Activated T-cell treated with anti-CD3 and anti-CD28 coated beads, Interleukin-2, amount 50 U/mL, for 72 hours (primary cell): ENCODE data around the gene SHKBP1. TPM values are rescaled to one million over a fixed set of nuclear protein-coding genes. Genes with fewer than 3 reads are reported as not detected.
A peak's percentile ranks its signal among the peaks of the same experiment; 100 is the strongest.

Experiments
- ATAC-seq, 2 donors: fragments of 150-1000 bp; cut with Tn5 transposase; replicated peaks in 1 of 2; 2 replicates each; pipeline ENCODE4 v1.10.0; 2021; ENCODE audit warnings: moderate library complexity in 2 of 2, mild to moderate bottlenecking in 1 of 2
- DNase-seq, 2 donors: peaks; one replicate each; pipeline ENCODE4 v3.0.0; 2021 to 2022; ENCODE audit warnings: mixed read lengths in 1 of 2
- H3K27ac Mint-ChIP-seq: one replicate; pipeline ENCODE4 v1.8.0; 2022; ENCODE audit warnings: mild to moderate bottlenecking, moderate library complexity, mixed read lengths
- H3K27me3 Mint-ChIP-seq: one replicate; pipeline ENCODE4 v1.8.0; 2022; ENCODE audit warnings: low read depth, mixed read lengths
- H3K36me3 Mint-ChIP-seq, 2 donors: one replicate each; pipeline ENCODE4 v1.8.0; 2022; ENCODE audit warnings: mixed read lengths in 2 of 2, mild to moderate bottlenecking in 1 of 2; ENCODE audit not compliant: insufficient read depth in 2 of 2
- H3K4me1 Mint-ChIP-seq: one replicate; pipeline ENCODE4 v1.8.0; 2022; ENCODE audit warnings: low read depth, mixed read lengths
- H3K4me3 Mint-ChIP-seq, 2 donors: one replicate each; pipeline ENCODE4 v1.8.0; 2022; ENCODE audit warnings: mild to moderate bottlenecking in 2 of 2, mixed read lengths in 2 of 2, moderate library complexity in 2 of 2
- H3K9me3 Mint-ChIP-seq, 2 donors: one replicate each; pipeline ENCODE4 v1.8.0; 2022; ENCODE audit warnings: mixed read lengths in 2 of 2
- total RNA-seq, 2 donors: library from RNA; stranded (reverse); gene quantifications; one replicate each; pipeline ENCODE4 v1.2.3, GENCODE V29; 2022

SHKBP1 gene
- total RNA-seq, 2 donors from 2014 or later: 145 to 152 TPM

- peak; percentile 52 to 69 for ATAC-seq
- H3K27ac Mint-ChIP-seq: no peak overlapping the region
Measured at GRCh38 chr19:40592170-40592569, 15.5 kb downstream of the SHKBP1 start.

GRCh38 chr19:40594255-40594654 is 17.6 kb downstream of the SHKBP1 start:
- Mint-ChIP-seq H3K9me3 (no peaks in the 10 kb centered on the region), H3K4me3 (no peak overlapping the region), H3K4me1 (peaks cover 28% of the 10 kb centered on the region), H3K27me3 (peaks cover 18% of the 10 kb centered on the region), H3K27ac (no peak overlapping the region), H3K36me3 (no peaks in the 10 kb centered on the region)
- no peak for DNase-seq
- ATAC-seq: no peak

More at GRCh38 chr19:40592170-40592569, 15.5 kb downstream of the SHKBP1 start:
- peaks cover under 1% of the 10 kb centered on the region for H3K27me3 Mint-ChIP-seq
- peaks cover 12% of the 10 kb centered on the region for H3K4me1 Mint-ChIP-seq
- H3K36me3 Mint-ChIP-seq: peaks cover 0 to 4% of the 10 kb centered on the region in 2 donors
- no peaks in the 10 kb centered on the region for H3K9me3 Mint-ChIP-seq
- no peak for DNase-seq
- no peak overlapping the region for H3K4me3 Mint-ChIP-seq

GRCh38 chr19:40594657-40595091 is 18.0 kb downstream of the SHKBP1 start:
- ATAC-seq (peak in 1 of 2 donors; percentile 14), DNase-seq (no peak)
- H3K9me3 Mint-ChIP-seq: no peaks in the 10 kb centered on the region
- no peaks in the 10 kb centered on the region for H3K36me3 Mint-ChIP-seq
- H3K4me1 Mint-ChIP-seq: peaks cover 32% of the 10 kb centered on the region
- H3K27ac Mint-ChIP-seq: no peak overlapping the region
- H3K27me3 Mint-ChIP-seq: peaks cover 22% of the 10 kb centered on the region
- peak overlapping the region; percentile 2 to 40 for H3K4me3 Mint-ChIP-seq

GRCh38 chr19:40596608-40597328 is 20.1 kb downstream of the SHKBP1 start:
- Mint-ChIP-seq H3K4me1 (peaks cover 42% of the 10 kb centered on the region), H3K4me3 (peak overlapping the region; percentile 49 to 56), H3K27ac (no peak overlapping the region), H3K9me3 (no peaks in the 10 kb centered on the region), H3K36me3 (no peaks in the 10 kb centered on the region), H3K27me3 (peaks cover 35% of the 10 kb centered on the region)
- peak in 1 of 2 donors; percentile 51 for DNase-seq
- peak; percentile 14 to 33 for ATAC-seq

- no peaks in the 10 kb centered on the region for H3K9me3 Mint-ChIP-seq
- peak overlapping the region; percentile 78 to 81 for H3K4me3 Mint-ChIP-seq
- H3K4me1 Mint-ChIP-seq: peaks cover 45% of the 10 kb centered on the region
- peaks cover 35% of the 10 kb centered on the region for H3K27me3 Mint-ChIP-seq
- no peaks in the 10 kb centered on the region for H3K36me3 Mint-ChIP-seq
- no peak for DNase-seq
- no peak overlapping the region for H3K27ac Mint-ChIP-seq
- no peak for ATAC-seq
Measured at GRCh38 chr19:40597329-40597838, 20.7 kb downstream of the SHKBP1 start.

GRCh38 chr19:40598121-40598917 is 21.6 kb downstream of the SHKBP1 start:
- ATAC-seq: peak; percentile 57 to 64
- Mint-ChIP-seq H3K27ac (no peak overlapping the region), H3K9me3 (no peaks in the 10 kb centered on the region), H3K4me1 (peaks cover 55% of the 10 kb centered on the region), H3K4me3 (peak overlapping the region; percentile 62 to 67), H3K36me3 (no peaks in the 10 kb centered on the region), H3K27me3 (peaks cover 41% of the 10 kb centered on the region)
- peak; percentile 85 to 91 for DNase-seq

GRCh38 chr19:40598918-40599307 is 22.2 kb downstream of the SHKBP1 start:
- H3K4me1 Mint-ChIP-seq: peaks cover 61% of the 10 kb centered on the region
- peak overlapping the region; percentile 35 to 62 for H3K4me3 Mint-ChIP-seq
- ATAC-seq: no peak
- H3K9me3 Mint-ChIP-seq: no peaks in the 10 kb centered on the region
- no peak for DNase-seq
- no peaks in the 10 kb centered on the region for H3K36me3 Mint-ChIP-seq
- no peak overlapping the region for H3K27ac Mint-ChIP-seq
- peaks cover 44% of the 10 kb centered on the region for H3K27me3 Mint-ChIP-seq

GRCh38 chr19:40599331-40599901 is 22.7 kb downstream of the SHKBP1 start:
- no peak for ATAC-seq
- Mint-ChIP-seq H3K27ac (no peak overlapping the region), H3K4me1 (peaks cover 61% of the 10 kb centered on the region), H3K27me3 (peaks cover 48% of the 10 kb centered on the region), H3K36me3 (no peaks in the 10 kb centered on the region), H3K9me3 (no peaks in the 10 kb centered on the region), H3K4me3 (peak overlapping the region; percentile 46 to 62)
- DNase-seq: peak in 1 of 2 donors; percentile 21

GRCh38 chr19:40599902-40600569 is 23.4 kb downstream of the SHKBP1 start:
- H3K27me3 Mint-ChIP-seq: peaks cover 48% of the 10 kb centered on the region
- H3K36me3 Mint-ChIP-seq: no peaks in the 10 kb centered on the region
- no peaks in the 10 kb centered on the region for H3K9me3 Mint-ChIP-seq
- H3K27ac Mint-ChIP-seq: no peak overlapping the region
- H3K4me3 Mint-ChIP-seq: peak overlapping the region; percentile 52 to 71
- DNase-seq (no peak), ATAC-seq (no peak)
- H3K4me1 Mint-ChIP-seq: peaks cover 61% of the 10 kb centered on the region

GRCh38 chr19:40600570-40601133 is 24.0 kb downstream of the SHKBP1 start:
- ATAC-seq (no peak), DNase-seq (no peak)
- Mint-ChIP-seq H3K4me3 (peak overlapping the region; percentile 52 to 71), H3K9me3 (no peaks in the 10 kb centered on the region), H3K27me3 (peaks cover 48% of the 10 kb centered on the region), H3K36me3 (no peaks in the 10 kb centered on the region), H3K4me1 (peaks cover 63% of the 10 kb centered on the region), H3K27ac (no peak overlapping the region)

GRCh38 chr19:40601134-40601974 is 24.7 kb downstream of the SHKBP1 start, which contains the start of gene LTBP4:
Gene LTBP4 (plus strand): TSS chr19:40601369. CDS start chr19:40601388, 19 bp downstream.
- Mint-ChIP-seq H3K4me1 (peaks cover 70% of the 10 kb centered on the region), H3K4me3 (peak within 1 kb of the TSS; percentile 65 to 71), H3K9me3 (no peaks in the 10 kb centered on the region), H3K27me3 (peaks cover 48% of the 10 kb centered on the region), H3K27ac (no peak within 1 kb of the TSS), H3K36me3 (no peaks in the 10 kb centered on the region)
- peak in 1 of 2 donors; percentile 53 for DNase-seq
- no peak for ATAC-seq

GRCh38 chr19:40603071-40603388 is 26.4 kb downstream of the SHKBP1 start:
- no peak for DNase-seq
- Mint-ChIP-seq H3K9me3 (no peaks in the 10 kb centered on the region), H3K36me3 (no peaks in the 10 kb centered on the region), H3K27ac (no peak overlapping the region), H3K27me3 (peaks cover 40% of the 10 kb centered on the region), H3K4me1 (peaks cover 81% of the 10 kb centered on the region), H3K4me3 (peak overlapping the region; percentile 89 to 97)
- no peak for ATAC-seq
